GM18505 (cell line): Measurements from ENCODE around the gene SREBF2.
A peak's percentile ranks its signal among the peaks of the same experiment; 100 is the strongest.

Experiments used
- ATAC-seq: cut with Tn5 transposase; IDR thresholded peaks from one replicate; pipeline ENCODE4 v1.9.1; 2021; ENCODE audit not compliant: unreplicated experiment
- POLR2A ChIP-seq: IDR thresholded peaks from 4 replicates; pipeline ENCODE4 v1.6.1; 2011; ENCODE audit warnings: borderline replicate concordance; ENCODE audit not compliant: insufficient read depth, insufficient read length; ENCODE audit errors: extremely low read depth

Gene SREBF2

DNA sequence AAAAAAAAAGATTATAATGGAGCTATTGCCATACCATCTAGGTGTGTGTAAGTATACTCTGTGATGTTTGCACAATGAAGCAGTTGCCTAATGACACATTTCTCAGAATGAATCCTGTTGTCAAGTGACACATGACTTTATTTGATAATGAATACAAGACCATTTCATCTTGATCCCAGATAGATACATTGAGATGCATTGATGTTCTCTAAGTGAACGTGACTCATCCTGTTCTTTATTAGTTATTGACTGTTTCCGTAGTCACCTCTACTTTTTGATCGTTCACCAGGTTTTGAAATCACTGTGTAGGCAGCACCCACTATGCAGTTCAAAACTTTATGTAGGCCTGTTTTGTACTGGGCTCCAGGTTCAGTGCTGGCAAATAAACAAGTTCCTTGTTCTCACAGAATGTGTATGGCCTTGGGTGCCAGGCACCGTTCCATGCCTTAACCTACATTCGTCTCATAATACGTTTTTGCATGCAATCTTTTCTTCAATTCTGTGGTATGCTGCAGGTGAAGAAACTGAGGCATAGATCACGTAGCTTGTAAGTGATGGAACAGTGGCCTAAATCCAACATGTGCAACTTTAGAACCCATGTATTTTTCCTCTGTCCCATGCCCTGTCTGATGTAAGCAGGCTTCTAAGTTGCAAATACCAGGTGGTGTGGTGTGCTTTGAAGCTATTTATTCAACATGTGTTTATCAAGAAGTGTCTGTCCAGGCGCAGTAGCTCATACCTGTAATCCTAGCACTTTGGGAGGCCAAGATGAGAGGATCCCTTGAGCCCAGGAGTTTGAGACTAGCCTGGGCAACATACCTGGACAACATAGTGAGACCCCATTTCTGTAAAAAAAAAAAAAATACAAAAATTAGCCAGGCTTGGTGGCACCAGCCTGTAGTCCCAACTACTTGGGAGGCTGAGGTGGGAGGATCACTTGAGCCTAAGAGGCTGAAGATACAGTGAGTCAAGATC, 10.4 kb downstream of the SREBF2 start:
- ATAC-seq: no peak
- TF ChIP-seq POLR2A: no peak

DNA sequence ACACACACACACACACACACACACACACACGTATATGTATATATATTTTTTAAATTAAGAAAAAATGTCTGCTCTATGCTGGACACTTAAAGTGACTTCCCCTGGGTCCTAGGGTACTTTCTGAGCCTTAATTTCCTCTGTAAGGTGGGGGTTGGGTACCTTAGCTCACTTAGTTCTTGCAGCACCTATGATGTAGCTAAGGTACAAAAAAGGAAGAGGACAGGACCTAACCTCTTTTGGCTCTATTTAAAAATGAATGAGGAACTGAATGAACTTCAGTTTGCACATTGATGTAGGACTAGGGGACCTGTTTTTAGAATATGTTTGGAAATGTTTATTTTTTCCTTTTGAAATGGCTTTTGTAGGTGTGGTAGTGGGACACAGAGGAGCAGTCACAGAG, 11.1 kb downstream of the SREBF2 start:
- ATAC-seq: no peak
- TF ChIP-seq POLR2A: no peak

DNA sequence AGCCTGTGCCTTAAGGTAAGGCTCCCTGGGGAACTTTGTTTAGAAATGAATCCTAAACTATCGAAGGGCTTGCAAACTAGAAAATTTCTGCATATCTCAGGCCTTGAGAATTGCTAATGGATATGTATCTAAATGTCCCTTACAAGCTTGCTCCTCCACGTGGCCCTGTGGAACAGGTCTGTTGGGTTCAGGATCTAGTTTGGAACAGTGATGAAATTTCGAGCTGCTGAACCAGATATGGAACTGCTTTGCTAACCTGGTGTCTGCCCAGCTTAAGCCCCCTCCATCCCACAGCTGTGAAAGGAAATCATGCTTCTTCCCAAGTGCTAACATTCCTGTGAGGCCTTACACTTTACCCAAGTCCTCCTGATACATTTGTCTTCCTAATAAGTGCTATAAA, 11.6 kb downstream of the SREBF2 start:
- TF ChIP-seq POLR2A: no peak
- no peak for ATAC-seq

DNA sequence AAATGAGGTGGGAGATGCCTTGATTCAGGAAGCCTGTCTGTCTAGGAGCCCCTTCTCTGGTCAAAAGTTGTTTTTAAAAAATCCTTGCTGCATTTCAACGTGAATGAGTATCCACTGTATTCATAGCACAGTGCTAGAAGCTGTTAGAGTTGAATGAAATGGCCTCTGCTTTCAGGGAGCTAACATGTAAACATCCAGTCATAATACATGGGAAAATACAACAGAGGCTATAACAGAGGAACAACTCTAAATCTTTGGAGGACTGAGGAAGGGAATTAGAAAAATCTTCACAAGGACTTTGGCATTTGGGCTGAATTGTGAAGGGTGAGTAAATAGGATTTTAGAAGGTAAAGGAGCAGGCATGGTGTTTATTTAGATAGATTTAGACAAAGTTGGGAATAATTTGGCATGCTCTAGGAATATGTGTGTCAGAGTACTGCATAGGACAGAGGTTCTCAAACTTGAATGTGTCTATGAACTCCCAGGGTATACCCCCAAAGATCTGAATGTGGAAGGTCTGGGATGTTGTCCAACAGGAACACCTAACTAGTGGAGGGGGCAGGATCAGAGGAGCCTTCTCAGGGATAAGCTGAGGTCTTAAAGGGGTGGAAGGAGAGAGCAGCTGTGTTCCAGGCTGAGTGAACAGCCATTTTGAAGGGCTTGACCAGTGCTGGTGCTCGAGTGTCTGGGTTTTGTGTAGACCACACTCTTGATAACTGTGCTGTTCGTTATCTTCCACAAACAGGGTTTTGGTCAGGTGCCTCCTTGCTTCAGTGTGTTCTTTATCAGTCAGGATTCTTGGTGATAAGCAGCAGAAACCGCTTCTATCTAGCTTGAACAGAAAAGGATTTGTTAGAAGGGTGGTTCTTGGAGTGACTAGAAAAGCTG, 12.7 kb downstream of the SREBF2 start:
- TF ChIP-seq POLR2A: no peak
- no peak for ATAC-seq

DNA sequence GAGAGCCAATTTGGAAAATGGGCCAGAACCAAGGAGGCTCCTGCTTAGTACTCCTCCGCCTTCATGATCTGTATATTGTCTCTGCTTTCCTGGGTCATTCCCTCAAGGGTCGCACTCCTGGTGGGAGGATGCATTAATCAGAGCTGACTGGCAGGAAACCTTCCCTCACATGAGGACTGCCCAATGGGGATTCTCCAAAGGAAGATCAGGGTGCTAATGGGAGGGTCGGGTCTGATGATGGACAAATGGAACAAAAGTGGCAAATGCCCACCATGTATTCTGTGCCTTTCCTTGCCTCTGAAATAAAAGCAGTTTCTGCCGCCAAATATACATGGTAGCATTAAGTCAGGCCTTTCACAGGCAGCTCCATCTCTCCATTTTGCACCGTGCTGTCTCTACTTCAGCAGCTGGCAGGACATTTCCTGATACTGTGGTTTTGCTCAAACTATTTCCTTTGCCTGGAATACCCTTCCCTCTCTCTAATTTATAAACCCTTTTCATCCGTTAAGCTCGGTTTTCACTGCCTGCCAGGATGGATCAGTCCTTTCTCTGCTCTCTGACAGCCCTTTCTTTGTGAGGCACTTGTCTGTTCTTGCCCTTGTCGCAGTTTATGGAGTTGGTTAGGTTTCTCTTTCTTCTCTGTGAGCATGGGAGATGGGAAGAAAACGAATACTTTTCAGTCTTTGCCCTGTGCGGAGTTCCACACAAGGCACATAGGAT, 13.5 kb downstream of the SREBF2 start:
- ATAC-seq: no peak
- TF ChIP-seq POLR2A: no peak

DNA sequence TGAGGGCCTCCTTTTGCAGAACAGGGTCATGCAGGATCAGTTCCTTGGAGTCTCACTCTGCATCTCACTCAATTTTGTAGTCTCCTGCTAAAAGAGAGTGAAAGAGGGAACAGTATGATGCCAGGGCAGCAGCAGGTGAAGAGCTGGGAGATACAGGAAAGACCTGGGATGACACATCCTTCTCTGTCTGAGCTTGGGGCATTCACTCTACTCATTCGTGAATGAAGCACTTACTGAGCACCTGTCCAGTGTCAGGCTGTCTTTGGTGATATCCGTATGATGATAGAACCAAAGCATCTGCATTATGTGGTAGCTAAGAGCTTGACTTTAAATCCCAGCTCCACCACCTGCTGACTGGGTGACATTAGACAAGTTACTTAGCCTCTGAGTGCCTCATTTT, 14.4 kb downstream of the SREBF2 start:
- TF ChIP-seq POLR2A: no peak
- ATAC-seq: no peak

DNA sequence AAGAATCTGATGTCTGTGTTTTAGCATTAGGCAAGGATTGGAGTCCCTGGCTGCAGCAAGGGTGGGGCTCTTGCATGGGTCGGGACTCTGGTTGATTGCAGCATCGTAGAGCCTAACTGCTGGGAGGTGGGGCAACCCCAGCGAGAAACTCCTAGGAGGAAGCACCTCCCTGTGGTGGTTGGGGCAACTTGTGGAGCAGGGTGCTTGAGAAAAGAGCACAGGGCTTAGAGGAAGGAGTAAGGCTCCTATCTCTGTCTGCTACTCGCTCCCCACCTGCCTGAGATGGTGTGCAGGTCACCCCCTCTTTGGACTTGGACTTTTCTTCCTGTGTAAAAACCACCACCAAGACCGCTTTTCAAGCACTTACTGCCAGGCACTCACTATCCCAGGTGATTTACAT, 15.6 kb downstream of the SREBF2 start:
- no peak for TF ChIP-seq POLR2A
- no peak for ATAC-seq

DNA sequence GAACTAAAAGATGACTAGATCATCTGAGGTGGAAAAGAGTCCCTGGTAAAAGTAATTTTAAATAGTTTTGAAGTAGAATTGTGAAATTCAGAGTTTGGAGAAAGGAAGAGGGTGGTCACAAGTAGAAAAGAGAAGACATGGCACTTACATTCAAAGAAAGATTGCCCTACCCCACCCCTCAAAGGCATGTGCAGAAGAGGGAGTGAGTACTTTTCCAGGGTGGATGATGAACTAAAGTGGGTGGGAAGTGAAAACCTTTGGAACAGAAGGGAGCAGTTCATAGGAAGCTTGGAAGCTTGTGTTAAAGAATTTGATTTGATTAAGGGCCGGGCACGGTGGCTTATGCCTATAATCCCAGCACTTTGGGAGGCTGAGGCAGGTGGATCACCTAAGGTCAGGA, 23.6 kb downstream of the SREBF2 start:
- no peak for ATAC-seq
- TF ChIP-seq POLR2A: no peak

DNA sequence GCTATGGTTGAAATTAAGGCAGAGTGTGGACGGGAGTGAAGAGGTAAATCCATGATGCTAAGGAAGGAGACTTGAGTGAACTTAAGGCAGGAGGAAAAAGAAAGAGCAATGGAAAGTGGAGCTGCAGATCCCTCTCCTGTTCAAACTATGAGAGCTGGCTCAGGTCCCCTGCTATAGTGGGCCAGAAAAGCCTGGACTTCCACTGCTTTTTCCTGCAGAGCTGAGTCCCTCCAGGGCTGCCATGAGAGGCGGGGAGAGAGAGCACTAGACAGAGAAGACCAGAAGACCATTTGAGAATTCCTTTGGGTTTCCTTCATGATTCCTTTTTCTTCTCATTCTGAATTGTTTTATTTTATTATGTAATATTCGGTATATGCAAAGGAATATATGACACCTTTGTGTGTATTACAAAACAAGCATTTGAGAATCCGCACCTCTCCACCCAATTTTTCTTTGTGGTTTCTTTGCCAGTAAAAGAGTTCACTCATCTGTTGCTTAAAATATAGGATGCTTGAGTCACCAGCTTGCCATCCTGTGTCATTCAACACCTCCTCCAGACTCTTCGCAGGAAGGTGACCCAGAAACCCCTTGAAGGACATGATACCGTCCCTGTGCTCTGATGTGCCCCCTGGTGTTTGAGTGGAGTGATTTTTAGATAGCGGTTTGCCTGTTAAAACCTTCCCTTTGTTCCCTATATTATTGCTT, 24.4 kb downstream of the SREBF2 start:
- ATAC-seq: no peak

DNA sequence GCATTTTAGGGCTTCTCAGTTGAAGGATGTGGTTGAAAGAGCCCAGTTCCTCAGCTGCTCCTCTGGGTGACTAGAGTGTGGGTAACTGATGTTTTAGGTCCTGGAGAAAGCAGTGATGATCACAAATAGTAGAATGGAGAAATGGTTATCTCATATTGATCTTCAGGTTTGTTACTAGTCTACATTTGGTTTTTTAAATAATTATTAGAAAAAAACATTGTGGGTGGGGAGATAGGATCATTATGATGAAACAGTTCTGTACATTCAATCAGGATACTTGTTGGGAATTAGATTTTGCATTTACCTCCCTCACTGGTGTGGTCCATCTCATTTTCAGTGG, 24.9 kb downstream of the SREBF2 start:
- TF ChIP-seq POLR2A: no peak
- no peak for ATAC-seq

More for the DNA sequence above, 24.4 kb downstream of the SREBF2 start:
- TF ChIP-seq POLR2A: no peak

DNA sequence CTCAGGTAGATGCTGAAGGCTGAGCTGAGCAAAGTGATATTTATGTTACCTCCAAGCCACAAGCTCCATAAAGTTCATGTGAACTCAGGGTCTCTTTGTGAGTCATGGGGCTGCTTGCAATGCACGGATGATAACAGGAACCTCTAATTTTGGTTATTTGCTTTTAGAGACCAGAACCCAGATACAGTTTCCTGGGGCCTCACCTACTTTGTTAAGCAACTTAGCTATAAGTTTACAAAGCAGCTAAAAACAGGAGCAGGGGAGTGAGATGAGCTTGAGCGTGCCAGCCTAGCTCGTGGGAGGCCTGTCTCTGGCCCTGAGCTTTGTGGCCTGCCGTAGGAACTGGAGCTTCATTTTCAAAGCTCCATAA, 29.2 kb downstream of the SREBF2 start:
- peak; percentile 71 for TF ChIP-seq POLR2A
- ATAC-seq: peak; percentile 40

DNA sequence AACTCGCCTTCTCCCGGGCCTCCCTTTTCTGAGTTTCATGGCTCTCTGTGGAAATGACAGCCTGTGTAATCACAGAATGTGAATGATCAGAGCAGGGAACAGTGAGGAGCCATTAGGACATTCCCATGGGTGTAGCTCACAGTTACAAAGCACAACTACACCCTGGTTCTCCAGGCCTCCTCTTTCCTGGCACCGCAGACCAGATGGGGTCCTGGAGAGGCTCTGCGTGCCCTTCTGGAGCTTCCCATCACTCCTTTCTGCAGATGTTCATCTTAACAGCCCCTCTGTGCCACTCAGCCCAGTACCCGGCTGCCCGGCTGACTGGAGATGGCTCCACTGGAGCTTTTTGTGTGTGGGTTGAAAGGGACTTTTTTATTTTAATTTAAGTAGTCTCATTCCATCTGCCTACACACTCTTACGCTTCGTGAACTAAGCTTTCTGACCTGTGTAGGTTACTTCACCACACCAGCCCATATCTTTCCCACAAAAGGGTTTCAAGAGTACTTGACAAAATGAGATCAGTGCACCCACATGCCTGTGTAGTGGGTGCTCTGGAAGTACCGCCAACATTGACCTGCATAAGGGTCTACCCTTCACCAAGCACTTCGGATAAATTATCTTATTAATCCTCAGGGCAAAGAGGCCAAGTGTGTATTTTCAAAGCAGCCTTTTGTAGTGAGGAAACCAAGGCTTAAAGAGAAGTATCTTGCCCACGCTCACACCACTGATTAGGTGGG, 29.8 kb downstream of the SREBF2 start:
- peak; percentile 38 for ATAC-seq

More for the DNA sequence above, 29.8 kb downstream of the SREBF2 start:
- no peak for TF ChIP-seq POLR2A
